Thyroid gland (tissue), 4 donors: Measurements from ENCODE around the gene TRIP4. TPM values are rescaled to one million over a fixed set of nuclear protein-coding genes. Genes with fewer than 3 reads are reported as not detected.

ENCODE experiments used
- DNase-seq, 2 donors: peaks; one replicate each; pipeline ENCODE4 v3.0.0-alpha.2; 2019
- H3K27ac ChIP-seq, 3 donors: fragments of 200-600 bp; sonication (generic); 1 replicate in 2 of 3; 2 replicates in 1 of 3; pipeline ENCODE4 v1.5.1; 2016 to 2019; ENCODE audit warnings: mild to moderate bottlenecking in 1 of 3, moderate library complexity in 1 of 3
- H3K27me3 ChIP-seq: fragments of 200-600 bp; sonication (generic); one replicate; pipeline ENCODE4 v1.5.1; 2019
- H3K36me3 ChIP-seq, 2 donors: fragments of 200-600 bp; sonication (generic); one replicate each; pipeline ENCODE4 v1.5.1; 2016 to 2019
- H3K4me1 ChIP-seq, 2 donors: fragments of 200-600 bp; sonication (generic); one replicate each; pipeline ENCODE4 v1.5.1; 2017 to 2019
- H3K4me3 ChIP-seq, 3 donors: fragments of 200-600 bp; sonication (generic); replicated peaks in 1 of 3; 1 replicate in 2 of 3; 2 replicates in 1 of 3; pipeline ENCODE4 v1.5.1; 2016; ENCODE audit warnings: mild to moderate bottlenecking in 1 of 3
- H3K9me3 ChIP-seq: fragments of 200-600 bp; sonication (generic); one replicate; pipeline ENCODE4 v1.5.1; 2017
- POLR2A ChIP-seq, 2 donors: fragments of 450-650 bp; IDR thresholded peaks; one replicate each; pipeline ENCODE4 v1.6.1; 2017; ENCODE audit warnings: antibody characterized with exemption in 2 of 2, mild to moderate bottlenecking in 2 of 2, moderate library complexity in 1 of 2
- WGBS, 2 donors: methylation state at CpG; one replicate each; pipeline ENCODE4 v1.1.5; 2017; 5-methylcytosine and 5-hydroxymethylcytosine counted together
- intact Hi-C: fragments of 100-400 bp; cut with DNase I; formaldehyde crosslinking; loops from one replicate; pipeline ENCODE4 v1.15.1; 2023
- total RNA-seq, 4 donors: library from RNA; depleted of rRNA; stranded (reverse); fragments of >200 nt; gene quantifications; one replicate each; pipeline ENCODE4 v1.2.3, GENCODE V29; 2016
- TF ChIP-seq, protein P1 (sequence below), 6 experiments: fragments of 200-600 bp in 3 of 6; fragments of 450-650 bp in 3 of 6; sonication (generic) in 3 of 6; IDR thresholded peaks; one replicate each; pipeline ENCODE4 v1.5.1; 2016 to 2019; ENCODE audit warnings: antibody characterized with exemption in 6 of 6, mild to moderate bottlenecking in 2 of 6, inconsistent platforms in 1 of 6, moderate library complexity in 1 of 6

TRIP4 gene
- total RNA-seq, 4 donors from 2014 or later = 13.7 to 39.6 (median 21.7) TPM

DNA sequence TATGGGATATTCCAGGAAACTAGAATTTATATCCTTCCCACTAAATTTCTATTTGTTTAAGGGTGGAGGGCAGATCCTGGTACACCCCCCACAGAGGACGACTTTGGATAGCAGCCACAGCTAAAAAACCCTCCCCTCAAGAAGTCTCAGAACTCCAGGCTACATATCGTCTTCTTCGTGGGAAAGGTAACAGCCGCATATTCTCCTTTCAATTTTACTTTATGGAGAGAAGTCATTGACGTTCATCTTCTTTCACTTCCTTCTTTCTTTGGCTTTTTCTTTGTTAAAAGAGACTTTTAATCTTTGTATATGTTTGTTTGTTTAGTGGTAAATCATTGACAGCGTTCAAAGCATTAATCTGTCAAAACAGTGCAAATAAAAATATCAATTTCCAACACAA is 36.3 kb downstream of the TRIP4 start:
- Histone ChIP-seq H3K4me3 (no peak overlapping the region), H3K27me3 (no peaks in the 10 kb centered on the region), H3K4me1 (peaks cover under 1 to 2% of the 10 kb centered on the region in 2 donors), H3K36me3 (peaks cover 25 to 67% of the 10 kb centered on the region in 2 donors), H3K27ac (no peak overlapping the region), H3K9me3 (no peaks in the 10 kb centered on the region)
- DNase-seq = no peak
- no peak for TF ChIP-seq POLR2A (IDR thresholded peaks at IDR 0.05)
- TF ChIP-seq, protein P1, sequence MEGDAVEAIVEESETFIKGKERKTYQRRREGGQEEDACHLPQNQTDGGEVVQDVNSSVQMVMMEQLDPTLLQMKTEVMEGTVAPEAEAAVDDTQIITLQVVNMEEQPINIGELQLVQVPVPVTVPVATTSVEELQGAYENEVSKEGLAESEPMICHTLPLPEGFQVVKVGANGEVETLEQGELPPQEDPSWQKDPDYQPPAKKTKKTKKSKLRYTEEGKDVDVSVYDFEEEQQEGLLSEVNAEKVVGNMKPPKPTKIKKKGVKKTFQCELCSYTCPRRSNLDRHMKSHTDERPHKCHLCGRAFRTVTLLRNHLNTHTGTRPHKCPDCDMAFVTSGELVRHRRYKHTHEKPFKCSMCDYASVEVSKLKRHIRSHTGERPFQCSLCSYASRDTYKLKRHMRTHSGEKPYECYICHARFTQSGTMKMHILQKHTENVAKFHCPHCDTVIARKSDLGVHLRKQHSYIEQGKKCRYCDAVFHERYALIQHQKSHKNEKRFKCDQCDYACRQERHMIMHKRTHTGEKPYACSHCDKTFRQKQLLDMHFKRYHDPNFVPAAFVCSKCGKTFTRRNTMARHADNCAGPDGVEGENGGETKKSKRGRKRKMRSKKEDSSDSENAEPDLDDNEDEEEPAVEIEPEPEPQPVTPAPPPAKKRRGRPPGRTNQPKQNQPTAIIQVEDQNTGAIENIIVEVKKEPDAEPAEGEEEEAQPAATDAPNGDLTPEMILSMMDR (IDR thresholded peaks at IDR 0.05) = no peak
- intact Hi-C loops = no loop called here
- 86 to 93% methylated on average over 6 of the region's 6 CpGs for WGBS, 2 donors

- intact Hi-C loops = loop anchor here (5.0 kb wide), 1 partner anchor 257 kb away; no protein-coding TSS in a partner anchor
- TF ChIP-seq POLR2A (IDR thresholded peaks at IDR 0.05) = no peak
- TF ChIP-seq, protein P1 (IDR thresholded peaks at IDR 0.05) = no peak
- peaks cover 10 to 14% of the 10 kb centered on the region in 2 donors for H3K4me1 ChIP-seq
- H3K4me3 ChIP-seq = no peak overlapping the region
- H3K36me3 ChIP-seq = peaks cover 22 to 56% of the 10 kb centered on the region in 2 donors
- H3K27me3 ChIP-seq = no peaks in the 10 kb centered on the region
- no peaks in the 10 kb centered on the region for H3K9me3 ChIP-seq
- DNase-seq = no peak
- 93% methylated on average over 3 of the region's 3 CpGs for WGBS, 2 donors
- H3K27ac ChIP-seq = no peak overlapping the region
Observed at GRCh38 chr15:64425221-64425620, 37.6 kb downstream of the TRIP4 start.

DNA sequence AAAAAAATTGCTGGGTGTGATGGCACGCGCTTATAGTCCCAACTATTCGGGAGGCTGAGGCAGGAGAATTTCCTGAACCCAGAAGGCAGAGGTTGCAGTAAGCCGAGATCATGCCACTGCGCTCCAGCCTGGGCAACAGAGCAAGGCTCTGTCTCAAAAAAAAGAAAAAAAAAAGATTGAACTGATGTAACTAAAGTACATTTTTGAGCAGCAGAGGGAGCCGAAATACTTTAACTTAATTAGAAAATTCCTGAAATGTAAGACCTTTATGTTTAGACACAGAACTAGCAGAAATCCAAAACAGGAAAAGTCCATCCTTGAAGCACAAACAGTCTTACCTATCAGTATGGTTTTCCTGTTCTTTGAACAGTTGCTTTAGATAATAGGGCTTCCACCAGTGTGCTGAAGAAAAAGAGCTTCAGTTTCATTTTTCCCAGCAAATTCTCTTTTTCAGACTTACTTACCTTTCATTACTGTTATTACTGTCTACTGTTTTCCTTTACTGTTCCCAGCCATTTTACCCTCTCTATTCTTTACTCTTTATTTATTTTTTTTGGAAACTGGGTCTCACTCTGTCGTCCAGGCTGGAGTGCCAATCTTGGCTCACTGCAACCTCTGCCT is 39.3 kb downstream of the TRIP4 start:
- H3K36me3 ChIP-seq = peaks cover 6 to 42% of the 10 kb centered on the region in 2 donors
- WGBS, 2 donors = 85 to 91% methylated on average over 7 of the region's 7 CpGs
- H3K27me3 ChIP-seq = no peaks in the 10 kb centered on the region
- peak overlapping the region; percentile 11 to 37 (median 21) for H3K27ac ChIP-seq
- no peak for DNase-seq
- peaks cover 15 to 21% of the 10 kb centered on the region in 2 donors for H3K4me1 ChIP-seq
- H3K9me3 ChIP-seq = no peaks in the 10 kb centered on the region
- H3K4me3 ChIP-seq = no peak overlapping the region
- intact Hi-C loops = loop anchor here (5.0 kb wide), 1 partner anchor 255 kb away; no protein-coding TSS in a partner anchor
- TF ChIP-seq, protein P1 (IDR thresholded peaks at IDR 0.05) = peak in 3 of 6 experiments; percentile 36 to 71 (median 51)
- no peak for TF ChIP-seq POLR2A (IDR thresholded peaks at IDR 0.05)

DNA sequence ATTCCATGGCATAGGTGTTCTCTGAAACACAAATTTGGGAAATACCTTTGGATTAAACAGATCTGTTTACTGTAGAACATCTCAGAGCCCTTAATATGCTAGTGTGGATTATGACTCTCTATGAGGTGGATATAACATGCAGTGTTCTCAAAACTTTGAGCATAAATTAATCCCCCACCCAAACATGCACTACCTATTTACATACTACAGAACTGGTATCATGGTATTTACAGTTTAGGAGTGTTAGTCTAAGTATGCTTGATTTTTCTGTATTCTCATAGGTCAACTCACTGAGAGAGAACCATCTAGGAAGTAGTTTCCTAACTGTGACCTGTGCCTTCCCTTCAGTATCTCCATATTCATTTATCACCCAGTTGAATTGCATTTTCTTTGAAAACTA is 41.8 kb downstream of the TRIP4 start:
- no peak for TF ChIP-seq POLR2A (IDR thresholded peaks at IDR 0.05)
- TF ChIP-seq, protein P1 (IDR thresholded peaks at IDR 0.05) = no peak
- Histone ChIP-seq H3K9me3 (no peaks in the 10 kb centered on the region), H3K4me3 (no peak overlapping the region), H3K4me1 (peaks cover 15 to 21% of the 10 kb centered on the region in 2 donors), H3K36me3 (peaks cover 0 to 26% of the 10 kb centered on the region in 2 donors), H3K27ac (peak overlapping the region; percentile 12 to 75 (median 61)), H3K27me3 (no peaks in the 10 kb centered on the region)
- intact Hi-C loops = loop anchor here (5.0 kb wide), 1 partner anchor 253 kb away; no protein-coding TSS in a partner anchor
- no peak for DNase-seq

GRCh38 chr15:64430000-64430735 is 42.5 kb downstream of the TRIP4 start:
- H3K4me1 ChIP-seq = peaks cover 15 to 21% of the 10 kb centered on the region in 2 donors
- intact Hi-C loops = loop anchor here (5.0 kb wide), 1 partner anchor 252 kb away; no protein-coding TSS in a partner anchor
- TF ChIP-seq POLR2A (IDR thresholded peaks at IDR 0.05) = no peak
- TF ChIP-seq, protein P1 (IDR thresholded peaks at IDR 0.05) = no peak
- WGBS, 2 donors = 17 to 22% methylated on average over 3 of the region's 3 CpGs
- H3K27ac ChIP-seq = peak overlapping the region; percentile 12 to 75 (median 61)
- H3K36me3 ChIP-seq = peaks cover 0 to 19% of the 10 kb centered on the region in 2 donors
- no peaks in the 10 kb centered on the region for H3K27me3 ChIP-seq
- H3K9me3 ChIP-seq = no peaks in the 10 kb centered on the region
- peak; percentile 13 to 19 for DNase-seq
- no peak overlapping the region for H3K4me3 ChIP-seq
